SK-N-SH treated with all-trans-retinoic acid at 6 μM for 48 hours (cell line): ENCODE data around the gene MYO16.

ENCODE experiments used
- CSDC2 ChIP-seq: fragments of 250-450 bp; sonication (Bioruptor Pico); IDR thresholded peaks from 2 replicates; pipeline ENCODE4 v1.5.0; 2020; ENCODE audit warnings: mild to moderate bottlenecking, moderate library complexity
- ESRRG ChIP-seq: fragments of 250-450 bp; sonication (Bioruptor Pico); IDR thresholded peaks from 2 replicates; pipeline ENCODE4 v1.6.1; 2021; ENCODE audit warnings: mild to moderate bottlenecking
- PATZ1 ChIP-seq: fragments of 250-450 bp; sonication (Bioruptor Pico); IDR thresholded peaks from 2 replicates; pipeline ENCODE4 v1.8.0; 2020; ENCODE audit warnings: mild to moderate bottlenecking, moderate library complexity, borderline replicate concordance
- RARB ChIP-seq: fragments of 250-450 bp; sonication (Bioruptor Pico); IDR thresholded peaks from 2 replicates; pipeline ENCODE4 v1.8.0; 2021; ENCODE audit warnings: mild to moderate bottlenecking, moderate library complexity
- SNAI2 ChIP-seq: fragments of 250-450 bp; sonication (Bioruptor Pico); IDR thresholded peaks from 2 replicates; pipeline ENCODE4 v1.5.0; 2020; ENCODE audit warnings: mild to moderate bottlenecking, moderate library complexity
- TOX ChIP-seq: fragments of 250-450 bp; sonication (Bioruptor Pico); IDR thresholded peaks from 2 replicates; pipeline ENCODE4 v1.8.0; 2021; ENCODE audit warnings: mild to moderate bottlenecking, moderate library complexity, borderline replicate concordance
- ZC3H10 ChIP-seq: fragments of 250-450 bp; sonication (Bioruptor Pico); IDR thresholded peaks from 2 replicates; pipeline ENCODE4 v1.5.1; 2021; ENCODE audit warnings: mild to moderate bottlenecking, moderate library complexity
- ZFP3 ChIP-seq: fragments of 250-450 bp; sonication (Bioruptor Pico); IDR thresholded peaks from 2 replicates; pipeline ENCODE4 v1.5.0; 2020; ENCODE audit warnings: mild to moderate bottlenecking, moderate library complexity
- ZNF70 ChIP-seq: fragments of 450-650 bp; formaldehyde crosslinking; IDR thresholded peaks from 2 replicates; pipeline ENCODE4 v1.5.0; 2020; ENCODE audit warnings: mild to moderate bottlenecking, moderate library complexity
- ZNF8 ChIP-seq: fragments of 450-650 bp; formaldehyde crosslinking; IDR thresholded peaks from 2 replicates; pipeline ENCODE4 v1.5.0; 2020; ENCODE audit warnings: mild to moderate bottlenecking, moderate library complexity
- TF ChIP-seq, protein P1 (sequence below): fragments of 250-450 bp; sonication (Bioruptor Pico); IDR thresholded peaks from 2 replicates; pipeline ENCODE4 v1.8.0; 2021; ENCODE audit warnings: low read depth, mild to moderate bottlenecking, moderate library complexity, borderline replicate concordance
- TF ChIP-seq, protein P2 (sequence below): fragments of 250-450 bp; sonication (Bioruptor Pico); IDR thresholded peaks from 2 replicates; pipeline ENCODE4 v1.5.1; 2021; ENCODE audit warnings: mild to moderate bottlenecking, moderate library complexity

DNA sequence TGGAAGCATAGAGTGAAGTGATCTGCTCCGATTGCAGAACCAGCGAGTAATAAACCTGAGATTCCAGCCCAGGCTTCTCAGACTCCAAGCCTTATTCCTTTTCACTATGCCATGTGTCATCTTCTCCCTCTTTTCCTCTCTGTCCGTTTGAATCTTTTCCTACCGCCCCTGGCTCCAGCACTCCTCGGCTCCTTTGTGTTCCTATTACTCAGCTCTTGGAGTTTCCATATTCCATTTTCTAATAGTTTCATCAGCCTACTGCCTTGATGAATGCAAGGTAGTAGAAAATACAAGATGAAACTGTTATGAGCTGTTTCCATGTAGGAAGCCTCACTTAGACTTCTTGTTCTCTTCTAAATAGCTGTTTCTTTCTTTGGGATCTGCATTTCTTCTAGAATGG lies 138.6 kb downstream of the MYO16 start:
- TF ChIP-seq ZC3H10 (CRISPR knock-in tag) = no peak
- no peak for TF ChIP-seq PATZ1 (CRISPR knock-in tag)
- TF ChIP-seq, protein P1, sequence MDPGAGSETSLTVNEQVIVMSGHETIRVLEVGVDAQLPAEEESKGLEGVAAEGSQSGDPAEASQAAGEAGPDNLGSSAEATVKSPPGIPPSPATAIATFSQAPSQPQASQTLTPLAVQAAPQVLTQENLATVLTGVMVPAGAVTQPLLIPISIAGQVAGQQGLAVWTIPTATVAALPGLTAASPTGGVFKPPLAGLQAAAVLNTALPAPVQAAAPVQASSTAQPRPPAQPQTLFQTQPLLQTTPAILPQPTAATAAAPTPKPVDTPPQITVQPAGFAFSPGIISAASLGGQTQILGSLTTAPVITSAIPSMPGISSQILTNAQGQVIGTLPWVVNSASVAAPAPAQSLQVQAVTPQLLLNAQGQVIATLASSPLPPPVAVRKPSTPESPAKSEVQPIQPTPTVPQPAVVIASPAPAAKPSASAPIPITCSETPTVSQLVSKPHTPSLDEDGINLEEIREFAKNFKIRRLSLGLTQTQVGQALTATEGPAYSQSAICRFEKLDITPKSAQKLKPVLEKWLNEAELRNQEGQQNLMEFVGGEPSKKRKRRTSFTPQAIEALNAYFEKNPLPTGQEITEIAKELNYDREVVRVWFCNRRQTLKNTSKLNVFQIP = no peak
- no peak for TF ChIP-seq RARB
- TF ChIP-seq CSDC2 (CRISPR knock-in tag) = no peak
- no peak for TF ChIP-seq ZNF8 (CRISPR knock-in tag)
- TF ChIP-seq SNAI2 (CRISPR knock-in tag) = no peak
- TF ChIP-seq TOX (CRISPR knock-in tag) = no peak
- TF ChIP-seq, protein P2, sequence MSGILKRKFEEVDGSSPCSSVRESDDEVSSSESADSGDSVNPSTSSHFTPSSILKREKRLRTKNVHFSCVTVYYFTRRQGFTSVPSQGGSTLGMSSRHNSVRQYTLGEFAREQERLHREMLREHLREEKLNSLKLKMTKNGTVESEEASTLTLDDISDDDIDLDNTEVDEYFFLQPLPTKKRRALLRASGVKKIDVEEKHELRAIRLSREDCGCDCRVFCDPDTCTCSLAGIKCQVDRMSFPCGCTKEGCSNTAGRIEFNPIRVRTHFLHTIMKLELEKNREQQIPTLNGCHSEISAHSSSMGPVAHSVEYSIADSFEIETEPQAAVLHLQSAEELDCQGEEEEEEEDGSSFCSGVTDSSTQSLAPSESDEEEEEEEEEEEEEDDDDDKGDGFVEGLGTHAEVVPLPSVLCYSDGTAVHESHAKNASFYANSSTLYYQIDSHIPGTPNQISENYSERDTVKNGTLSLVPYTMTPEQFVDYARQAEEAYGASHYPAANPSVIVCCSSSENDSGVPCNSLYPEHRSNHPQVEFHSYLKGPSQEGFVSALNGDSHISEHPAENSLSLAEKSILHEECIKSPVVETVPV (CRISPR knock-in tag) = no peak
- no peak for TF ChIP-seq ZFP3 (CRISPR knock-in tag)
- TF ChIP-seq ESRRG = no peak
- no peak for TF ChIP-seq ZNF70 (CRISPR knock-in tag)
